RCC 7860 (cell line): ENCODE data around the gene SEC14L2.
A peak's percentile ranks its signal among the peaks of the same experiment; 100 is the strongest.

Source experiments
- DNase-seq: peaks from one replicate; pipeline ENCODE4 v3.0.0-alpha.2; 2015; ENCODE audit warnings: low spot score
- FAIRE-seq: peaks from 2 replicates; lab custom pipeline; 2012; peaks lifted over from hg19 to GRCh38; lab: Jason Lieb, UNC

Gene SEC14L2

GRCh38 chr22:30424534-30425326 lies 27.9 kb downstream of the SEC14L2 start:
- DNase-seq (peak; percentile 51), FAIRE-seq (no peak)

GRCh38 chr22:30425327-30425615 lies 28.5 kb downstream of the SEC14L2 start:
- FAIRE-seq = no peak

GRCh38 chr22:30425616-30426387 lies 29.0 kb downstream of the SEC14L2 start, which contains the start of gene MTFP1:
Gene MTFP1, plus strand, starts transcription at chr22:30425768. Its CDS starts 112 bp downstream, at chr22:30425880.
- DNase-seq = peak; percentile 58
- FAIRE-seq = no peak

More at GRCh38 chr22:30425327-30425615, 28.5 kb downstream of the SEC14L2 start:
- no peak for DNase-seq

GRCh38 chr22:30426388-30427353 lies 29.9 kb downstream of the SEC14L2 start:
- FAIRE-seq (no peak), DNase-seq (peak; percentile 79)

- FAIRE-seq (no peak), DNase-seq (no peak)
These were observed 31.1 kb downstream of the SEC14L2 start for GRCh38 chr22:30427871-30428270.

GRCh38 chr22:30429887-30430286 lies 33.1 kb downstream of the SEC14L2 start:
- DNase-seq (no peak), FAIRE-seq (no peak)

GRCh38 chr22:30430933-30431332 lies 34.1 kb downstream of the SEC14L2 start:
- FAIRE-seq = no peak
- DNase-seq = no peak

- FAIRE-seq (no peak), DNase-seq (no peak)
These were observed 35.3 kb downstream of the SEC14L2 start for GRCh38 chr22:30432096-30432495.

GRCh38 chr22:30432520-30432919 lies 35.7 kb downstream of the SEC14L2 start:
- no peak for FAIRE-seq
- no peak for DNase-seq

- FAIRE-seq = no peak
- no peak for DNase-seq
These were observed 36.4 kb downstream of the SEC14L2 start for GRCh38 chr22:30433227-30433626.

- FAIRE-seq (no peak), DNase-seq (no peak)
These were observed 37.0 kb downstream of the SEC14L2 start for GRCh38 chr22:30433773-30434172.

- no peak for DNase-seq
- FAIRE-seq = no peak
These were observed 38.0 kb downstream of the SEC14L2 start for GRCh38 chr22:30434843-30435242.

GRCh38 chr22:30435674-30436126 lies 38.9 kb downstream of the SEC14L2 start:
- no peak for FAIRE-seq
- DNase-seq = no peak

GRCh38 chr22:30436196-30436595 lies 39.4 kb downstream of the SEC14L2 start:
- FAIRE-seq (no peak), DNase-seq (no peak)

GRCh38 chr22:30438559-30438958 lies 41.7 kb downstream of the SEC14L2 start:
- FAIRE-seq = no peak

GRCh38 chr22:30439226-30439625 lies 42.4 kb downstream of the SEC14L2 start:
- DNase-seq = no peak
- no peak for FAIRE-seq

More at GRCh38 chr22:30438559-30438958, 41.7 kb downstream of the SEC14L2 start:
- DNase-seq = no peak

GRCh38 chr22:30439836-30440235 lies 43.0 kb downstream of the SEC14L2 start:
- DNase-seq (no peak), FAIRE-seq (no peak)

GRCh38 chr22:30441088-30441487 lies 44.3 kb downstream of the SEC14L2 start:
- DNase-seq (no peak), FAIRE-seq (no peak)

GRCh38 chr22:30444632-30445437 lies 48.0 kb downstream of the SEC14L2 start:
- FAIRE-seq (no peak), DNase-seq (no peak)
